ENCODE data around the gene ADGRV1. TPM values are rescaled to one million over a fixed set of nuclear protein-coding genes. Genes with fewer than 3 reads are reported as not detected.
A peak's percentile ranks its signal among the peaks of the same experiment; 100 is the strongest.
"Not testable (repeated sequence)": the region's sequence is repeated elsewhere in the genome, so short reads cannot be mapped to it uniquely, and the experiment has no call there.

ADGRV1 gene
- total RNA-seq, 8 experiments from 2014 or later = 0.87 to 92.4 (median 44.9) TPM

- H3K4me1 ChIP-seq (replicated peaks in 1 of 2) = no peaks in the 10 kb centered on the region
- WGBS, 10 experiments = 5 to 97% (median 88%) methylated on average over 1 to 3 of the region's 3 CpGs
- no peak overlapping the region for H3K4me3 ChIP-seq
- no peak for ATAC-seq (replicated peaks in 6 of 8)
- H3K27ac ChIP-seq = no peak overlapping the region
- in situ Hi-C loops (cut with MboI; ENCODE audit: low pct_unique_long_range_greater_than_20kb in 2 of 9, low sequenced_read_pairs in 9 of 9, unreplicated experiment in 9 of 9) = no loop called here
These were observed 271.5 kb downstream of the ADGRV1 start for GRCh38 chr5:90830058-90830457.

- in situ Hi-C loops (cut with MboI; ENCODE audit: low pct_unique_long_range_greater_than_20kb in 2 of 9, low sequenced_read_pairs in 9 of 9, unreplicated experiment in 9 of 9) = no loop called here
- 46 to 100% (median 83%) methylated on average over 1 to 2 of the region's 2 CpGs for WGBS, 10 experiments
These were observed 275.2 kb downstream of the ADGRV1 start for GRCh38 chr5:90833753-90834152.

GRCh38 chr5:90834711-90835110, 276.1 kb downstream of the ADGRV1 start:
- in situ Hi-C loops (cut with MboI; ENCODE audit: low pct_unique_long_range_greater_than_20kb in 2 of 9, low sequenced_read_pairs in 9 of 9, unreplicated experiment in 9 of 9) = no loop called here
- Histone ChIP-seq H3K4me3 (no peak overlapping the region), H3K4me1 (replicated peaks in 1 of 2) (no peaks in the 10 kb centered on the region), H3K27ac (no peak overlapping the region)
- ATAC-seq (replicated peaks in 6 of 8) = no peak
- 16 to 100% (median 97%) methylated on average over 2 to 3 of the region's 3 CpGs for WGBS, 10 experiments

More at GRCh38 chr5:90833753-90834152, 275.2 kb downstream of the ADGRV1 start:
- H3K27ac ChIP-seq = no peak overlapping the region
- no peaks in the 10 kb centered on the region for H3K4me1 ChIP-seq (replicated peaks in 1 of 2)
- no peak overlapping the region for H3K4me3 ChIP-seq
- no peak for ATAC-seq (replicated peaks in 6 of 8)

GRCh38 chr5:90843443-90843842, 284.8 kb downstream of the ADGRV1 start:
- in situ Hi-C loops (cut with MboI; ENCODE audit: low pct_unique_long_range_greater_than_20kb in 2 of 9, low sequenced_read_pairs in 9 of 9, unreplicated experiment in 9 of 9) = no loop called here
- WGBS, 10 experiments = 31 to 100% (median 86%) methylated on average over 1 to 5 of the region's 5 CpGs

GRCh38 chr5:90844931-90845330, 286.3 kb downstream of the ADGRV1 start:
- 53 to 98% (median 81%) methylated on average over 3 to 5 of the region's 5 CpGs; no CpG with 5 or more reads in 4 of the 10 experiments for WGBS, 10 experiments
- H3K27ac ChIP-seq = no peak overlapping the region
- no peak overlapping the region for H3K4me3 ChIP-seq
- H3K4me1 ChIP-seq (replicated peaks in 1 of 2) = no peaks in the 10 kb centered on the region
- in situ Hi-C loops (cut with MboI; ENCODE audit: low pct_unique_long_range_greater_than_20kb in 2 of 9, low sequenced_read_pairs in 9 of 9, unreplicated experiment in 9 of 9) = no loop called here
- ATAC-seq (replicated peaks in 6 of 8) = no peak

More at GRCh38 chr5:90843443-90843842, 284.8 kb downstream of the ADGRV1 start:
- ATAC-seq (replicated peaks in 6 of 8) = no peak
- Histone ChIP-seq H3K4me1 (replicated peaks in 1 of 2) (no peaks in the 10 kb centered on the region), H3K4me3 (no peak overlapping the region), H3K27ac (no peak overlapping the region)

GRCh38 chr5:90845723-90846554, 287.3 kb downstream of the ADGRV1 start:
- H3K27ac ChIP-seq = no peak overlapping the region
- WGBS, 10 experiments = 14 to 100% (median 89%) methylated on average over 1 to 5 of the region's 7 CpGs
- H3K4me3 ChIP-seq = no peak overlapping the region
- ATAC-seq (replicated peaks in 6 of 8) = peak in 3 of 8 experiments; percentile 46 to 78 (median 76)
- in situ Hi-C loops (cut with MboI; ENCODE audit: low pct_unique_long_range_greater_than_20kb in 2 of 9, low sequenced_read_pairs in 9 of 9, unreplicated experiment in 9 of 9) = no loop called here
- H3K4me1 ChIP-seq (replicated peaks in 1 of 2) = no peaks in the 10 kb centered on the region

- H3K4me1 ChIP-seq (replicated peaks in 1 of 2); H3K4me3 ChIP-seq; in situ Hi-C loops (cut with MboI; ENCODE audit: low pct_unique_long_range_greater_than_20kb in 2 of 9, low sequenced_read_pairs in 9 of 9, unreplicated experiment in 9 of 9); ATAC-seq (replicated peaks in 6 of 8); H3K27ac ChIP-seq: not testable (repeated sequence)
- 60 to 100% (median 98%) methylated on average over 1 to 4 of the region's 24 CpGs; no CpG with 5 or more reads in 6 of the 10 experiments for WGBS, 10 experiments
These were observed 289.0 kb downstream of the ADGRV1 start for GRCh38 chr5:90847606-90848005.

GRCh38 chr5:90849939-90850338, 291.3 kb downstream of the ADGRV1 start:
- in situ Hi-C loops (cut with MboI; ENCODE audit: low pct_unique_long_range_greater_than_20kb in 2 of 9, low sequenced_read_pairs in 9 of 9, unreplicated experiment in 9 of 9) = loop anchor here in 7 of 9 experiments (25.0 kb wide), 2 partner anchors 537 to 562 kb away; partner anchors contain the start of gene ARRDC3 (in 4 of the 7)
- H3K4me3 ChIP-seq = no peak overlapping the region
- no peaks in the 10 kb centered on the region for H3K4me1 ChIP-seq (replicated peaks in 1 of 2)
- ATAC-seq (replicated peaks in 6 of 8) = no peak
- no peak overlapping the region for H3K27ac ChIP-seq

GRCh38 chr5:90852531-90852930, 293.9 kb downstream of the ADGRV1 start:
- Histone ChIP-seq H3K27ac (no peak overlapping the region), H3K4me1 (replicated peaks in 1 of 2) (no peaks in the 10 kb centered on the region), H3K4me3 (no peak overlapping the region)
- in situ Hi-C loops (cut with MboI; ENCODE audit: low pct_unique_long_range_greater_than_20kb in 2 of 9, low sequenced_read_pairs in 9 of 9, unreplicated experiment in 9 of 9) = loop anchor here in 7 of 9 experiments (25.0 kb wide), 2 partner anchors 535 to 560 kb away; partner anchors contain the start of gene ARRDC3 (in 4 of the 7)
- ATAC-seq (replicated peaks in 6 of 8) = no peak

GRCh38 chr5:90853750-90854149, 295.2 kb downstream of the ADGRV1 start:
- no peaks in the 10 kb centered on the region for H3K4me1 ChIP-seq (replicated peaks in 1 of 2)
- no peak overlapping the region for H3K4me3 ChIP-seq
- no peak overlapping the region for H3K27ac ChIP-seq
- in situ Hi-C loops (cut with MboI; ENCODE audit: low pct_unique_long_range_greater_than_20kb in 2 of 9, low sequenced_read_pairs in 9 of 9, unreplicated experiment in 9 of 9) = loop anchor here in 7 of 9 experiments (25.0 kb wide), 2 partner anchors 534 to 559 kb away; partner anchors contain the start of gene ARRDC3 (in 4 of the 7)
- WGBS, 10 experiments = 33 to 100% (median 83%) methylated on average over 1 to 2 of the region's 2 CpGs; no CpG with 5 or more reads in 3 of the 10 experiments
- ATAC-seq (replicated peaks in 6 of 8) = peak in 2 of 8 experiments; percentile 77 to 87

- no peak for ATAC-seq (replicated peaks in 6 of 8)
- Histone ChIP-seq H3K4me3 (no peak overlapping the region), H3K4me1 (replicated peaks in 1 of 2) (no peaks in the 10 kb centered on the region), H3K27ac (no peak overlapping the region)
- 0 to 100% (median 93%) methylated on average over 1 to 2 of the region's 2 CpGs; no CpG with 5 or more reads in 1 of the 10 experiments for WGBS, 10 experiments
- in situ Hi-C loops (cut with MboI; ENCODE audit: low pct_unique_long_range_greater_than_20kb in 2 of 9, low sequenced_read_pairs in 9 of 9, unreplicated experiment in 9 of 9) = loop anchor here in 7 of 9 experiments (25.0 kb wide), 2 partner anchors 533 to 558 kb away; partner anchors contain the start of gene ARRDC3 (in 4 of the 7)
These were observed 295.6 kb downstream of the ADGRV1 start for GRCh38 chr5:90854169-90854568.

GRCh38 chr5:90855296-90856010, 296.9 kb downstream of the ADGRV1 start:
- WGBS, 10 experiments = 30 to 100% (median 87%) methylated on average over 1 to 4 of the region's 4 CpGs; no CpG with 5 or more reads in 1 of the 10 experiments
- in situ Hi-C loops (cut with MboI; ENCODE audit: low pct_unique_long_range_greater_than_20kb in 2 of 9, low sequenced_read_pairs in 9 of 9, unreplicated experiment in 9 of 9) = loop anchor here in 7 of 9 experiments (25.0 kb wide), 2 partner anchors 532 to 557 kb away; partner anchors contain the start of gene ARRDC3 (in 4 of the 7)
- no peak overlapping the region for H3K27ac ChIP-seq
- H3K4me1 ChIP-seq (replicated peaks in 1 of 2) = no peaks in the 10 kb centered on the region
- H3K4me3 ChIP-seq = no peak overlapping the region
- ATAC-seq (replicated peaks in 6 of 8) = peak in 1 of 8 experiments; percentile 71
